H1 (cell line): ENCODE measurements around the gene FHIT. TPM values are rescaled to one million over a fixed set of nuclear protein-coding genes. Genes with fewer than 3 reads are reported as not detected.

Experiments
- CTCF ChIA-PET: fragments of 300-600 bp; sonication (Branson Sonifier 250); formaldehyde crosslinking; loops from one replicate; lab custom pipeline; 2021; ENCODE audit not compliant: partially characterized antibody; lab: Charles Lee
- POLR2A ChIA-PET: fragments of 300-600 bp; sonication (Branson Sonifier 250); formaldehyde crosslinking; loops from one replicate; lab custom pipeline; 2021; ENCODE audit warnings: inconsistent platforms; ENCODE audit not compliant: partially characterized antibody; lab: Charles Lee
- DNase-seq, 2 experiments: peaks; one replicate each; pipeline versions ENCODE4 v3.0.0 to v3.0.0-alpha.2; 2010 to 2022; ENCODE audit warnings: low spot score in 2 of 2, low read depth in 1 of 2, mixed read lengths in 1 of 2
- FAIRE-seq: peaks from 2 replicates; lab custom pipeline; 2011; peaks lifted over from hg19 to GRCh38; lab: Jason Lieb, UNC
- H2AFZ ChIP-seq: 2 replicates; pipeline ENCODE4 v1.8.1; 2012; ENCODE audit warnings: low read length, inconsistent platforms
- H2AK5ac ChIP-seq: 2 replicates; pipeline ENCODE4 v1.6.1; 2013; ENCODE audit warnings: low read depth, low read length
- H2BK120ac ChIP-seq: replicated peaks from 2 replicates; pipeline ENCODE3; 2013; ENCODE audit warnings: low read depth, low read length, inconsistent platforms
- H2BK12ac ChIP-seq: 2 replicates; pipeline ENCODE4 v1.6.1; 2013; ENCODE audit warnings: low read depth, low read length
- H2BK15ac ChIP-seq: 2 replicates; pipeline ENCODE4 v1.6.1; 2013; ENCODE audit warnings: low read length
- H2BK20ac ChIP-seq: 2 replicates; pipeline ENCODE4 v1.6.1; 2013; ENCODE audit warnings: low read length
- H2BK5ac ChIP-seq: 2 replicates; pipeline ENCODE4 v1.6.1; 2013; ENCODE audit warnings: low read depth, low read length
- H3K14ac ChIP-seq: 2 replicates; pipeline ENCODE4 v1.6.1; 2013; ENCODE audit warnings: inconsistent platforms; ENCODE audit not compliant: insufficient read length
- H3K18ac ChIP-seq: 2 replicates; pipeline ENCODE4 v1.6.1; 2013; ENCODE audit warnings: low read length; ENCODE audit errors: extremely low read depth
- H3K23ac ChIP-seq: 2 replicates; pipeline ENCODE4 v1.6.1; 2013; ENCODE audit warnings: inconsistent platforms; ENCODE audit not compliant: insufficient read length
- H3K23me2 ChIP-seq: 2 replicates; pipeline ENCODE4 v1.6.1; 2013; ENCODE audit warnings: low read depth, low read length
- H3K27ac ChIP-seq: 2 replicates; pipeline ENCODE4 v1.6.1; 2011; ENCODE audit warnings: low read depth, low read length, inconsistent platforms
- H3K27me3 ChIP-seq, 4 experiments: replicated peaks in 1 of 4; 1 replicate in 1 of 4; 2 replicates in 3 of 4; pipeline versions ENCODE4 v1.6.1 to v1.8.1; 2011 to 2013; ENCODE audit warnings: low read length in 3 of 4, mild to moderate bottlenecking in 3 of 4, inconsistent platforms in 2 of 4, mixed read lengths in 2 of 4, moderate library complexity in 1 of 4; ENCODE audit not compliant: control insufficient read depth in 3 of 4, insufficient read depth in 3 of 4; ENCODE audit errors: extremely low read depth in 1 of 4
- H3K36me3 ChIP-seq, 4 experiments: 2 replicates each; pipeline versions ENCODE4 v1.6.1 to v1.8.1; 2011 to 2013; ENCODE audit warnings: mild to moderate bottlenecking in 4 of 4, low read length in 3 of 4, moderate library complexity in 2 of 4, control low read depth in 1 of 4, inconsistent platforms in 1 of 4; ENCODE audit not compliant: insufficient read depth in 4 of 4, control insufficient read depth in 2 of 4
- H3K4ac ChIP-seq: replicated peaks from 2 replicates; pipeline ENCODE3; 2013; ENCODE audit warnings: low read length, low read depth, mixed read lengths, inconsistent platforms; ENCODE audit not compliant: insufficient read length
- H3K4me1 ChIP-seq, 4 experiments: replicated peaks in 1 of 4; 1 replicate in 1 of 4; 2 replicates in 3 of 4; pipeline versions ENCODE4 v1.6.1 to v1.8.1; 2011 to 2013; ENCODE audit warnings: low read length in 3 of 4, inconsistent platforms in 2 of 4, mixed read lengths in 1 of 4; ENCODE audit not compliant: insufficient read depth in 4 of 4, control insufficient read depth in 3 of 4
- H3K4me2 ChIP-seq, 2 experiments: 2 replicates each; pipeline versions ENCODE4 v1.6.1 to v1.8.1; 2011 to 2013; ENCODE audit warnings: low read depth in 2 of 2, low read length in 2 of 2, control low read depth in 1 of 2, inconsistent platforms in 1 of 2, mild to moderate bottlenecking in 1 of 2; ENCODE audit not compliant: insufficient read depth in 1 of 2
- H3K4me3 ChIP-seq, 4 experiments: fragments of 200-600, 300-600 bp in 1 of 4; sonication (generic), shearing (Covaris generic), sonication (Bioruptor Twin) in 1 of 4; 2 replicates each; pipeline versions ENCODE4 v1.5.1 to v1.8.1; 2011 to 2016; ENCODE audit warnings: low read length in 4 of 4, low read depth in 3 of 4, control low read depth in 2 of 4, inconsistent platforms in 2 of 4, mild to moderate bottlenecking in 2 of 4, mixed read lengths in 1 of 4, moderate library complexity in 1 of 4; ENCODE audit not compliant: insufficient read depth in 2 of 4; ENCODE audit errors: extremely low read depth in 1 of 4
- H3K56ac ChIP-seq: replicated peaks from 2 replicates; pipeline ENCODE3; 2013; ENCODE audit warnings: low read depth, mild to moderate bottlenecking, mixed read lengths, low read length, inconsistent platforms; ENCODE audit not compliant: insufficient read length
- H3K79me1 ChIP-seq: 2 replicates; pipeline ENCODE4 v1.6.1; 2013; ENCODE audit warnings: low read depth, low read length, control low read depth
- H3K79me2 ChIP-seq, 2 experiments: 2 replicates each; pipeline versions ENCODE4 v1.6.1 to v1.8.1; 2012 to 2013; ENCODE audit warnings: low read length in 2 of 2, mild to moderate bottlenecking in 2 of 2, inconsistent platforms in 1 of 2; ENCODE audit not compliant: insufficient read depth in 2 of 2, control insufficient read depth in 1 of 2
- H3K9ac ChIP-seq, 4 experiments: replicated peaks in 1 of 4; 1 replicate in 1 of 4; 2 replicates in 3 of 4; pipeline versions ENCODE4 v1.6.1 to v1.8.1; 2011 to 2013; ENCODE audit warnings: low read depth in 3 of 4, low read length in 3 of 4, control low read depth in 2 of 4, mild to moderate bottlenecking in 2 of 4, moderate library complexity in 2 of 4, inconsistent platforms in 1 of 4; ENCODE audit errors: extremely low read depth in 1 of 4
- H3K9me3 ChIP-seq, 2 experiments: 2 replicates each; pipeline versions ENCODE4 v1.6.1 to v1.8.1; 2012 to 2013; ENCODE audit warnings: mild to moderate bottlenecking in 2 of 2, moderate library complexity in 2 of 2, control low read depth in 1 of 2, inconsistent platforms in 1 of 2, low read depth in 1 of 2, low read length in 1 of 2, mixed read lengths in 1 of 2; ENCODE audit not compliant: insufficient read depth in 2 of 2
- H4K20me1 ChIP-seq, 2 experiments: replicated peaks in 1 of 2; 2 replicates each; pipeline versions ENCODE3 to v1.8.1; 2011 to 2013; ENCODE audit warnings: inconsistent platforms in 2 of 2, low read length in 2 of 2, mild to moderate bottlenecking in 1 of 2; ENCODE audit not compliant: insufficient read depth in 2 of 2, control insufficient read depth in 1 of 2
- H4K5ac ChIP-seq: 2 replicates; pipeline ENCODE4 v1.6.1; 2013; ENCODE audit warnings: low read length, low read depth, mixed read lengths, inconsistent platforms; ENCODE audit not compliant: insufficient read length
- H4K8ac ChIP-seq: 2 replicates; pipeline ENCODE4 v1.8.0; 2013; ENCODE audit warnings: mild to moderate bottlenecking, moderate library complexity, low read length, inconsistent platforms; ENCODE audit not compliant: insufficient read depth; ENCODE audit errors: extremely low read depth
- H4K91ac ChIP-seq: replicated peaks from 2 replicates; pipeline ENCODE3; 2013; ENCODE audit warnings: low read length, mixed read lengths, inconsistent platforms; ENCODE audit not compliant: insufficient read length
- ASH2L ChIP-seq: fragments of 200-600, 300-600 bp; sonication (generic); IDR thresholded peaks from one replicate; pipeline ENCODE4 v1.7.1; 2017; ENCODE audit warnings: low read length
- BCL11A ChIP-seq, 2 experiments: IDR thresholded peaks; one replicate each; pipeline ENCODE4 v1.6.1; 2011; ENCODE audit warnings: low read depth in 2 of 2, low read length in 2 of 2, mild to moderate bottlenecking in 2 of 2
- CBX5 ChIP-seq: fragments of 300-800, 300-1000 bp; sonication (generic); IDR thresholded peaks from 2 replicates; pipeline ENCODE4 v1.7.1; 2016; ENCODE audit warnings: antibody characterized with exemption, low read length, low read depth
- CBX8 ChIP-seq: fragments of 300-800, 300-1000 bp; sonication (generic); IDR thresholded peaks from 2 replicates; pipeline ENCODE4 v1.7.1; 2016; ENCODE audit warnings: low read depth, low read length, borderline replicate concordance
- CREB1 ChIP-seq: IDR thresholded peaks from 2 replicates; pipeline ENCODE4 v1.6.1; 2012; ENCODE audit warnings: inconsistent platforms
- CTBP2 ChIP-seq: IDR thresholded peaks from 2 replicates; pipeline ENCODE4 v1.7.0; 2011; ENCODE audit warnings: borderline replicate concordance, mild to moderate bottlenecking, moderate library complexity, mixed read lengths, low read length; ENCODE audit not compliant: insufficient read depth, insufficient read length
- EP300 ChIP-seq, 2 experiments: IDR thresholded peaks; 1 replicate in 1 of 2; 2 replicates in 1 of 2; pipeline ENCODE4 v1.6.1; 2011 to 2012; ENCODE audit warnings: low read depth in 2 of 2, low read length in 2 of 2, mild to moderate bottlenecking in 2 of 2, borderline replicate concordance in 1 of 2, inconsistent platforms in 1 of 2, moderate library complexity in 1 of 2
- KDM4A ChIP-seq: IDR thresholded peaks from one replicate; pipeline ENCODE4 v1.7.1; 2012; ENCODE audit warnings: low read depth, mild to moderate bottlenecking, moderate library complexity, low read length, inconsistent platforms; ENCODE audit not compliant: severe bottlenecking
- PHF8 ChIP-seq: fragments of 200-600 bp; sonication (generic); conservative IDR thresholded peaks from 2 replicates; pipeline ENCODE4 v1.7.1; 2012; ENCODE audit warnings: low read depth, mild to moderate bottlenecking, inconsistent platforms, low read length, moderate library complexity
- POLR2A ChIP-seq, 2 experiments: IDR thresholded peaks; 1 replicate in 1 of 2; 2 replicates in 1 of 2; pipeline ENCODE4 v1.6.1; 2011; ENCODE audit warnings: low read depth in 2 of 2, low read length in 2 of 2, mild to moderate bottlenecking in 2 of 2; ENCODE audit errors: control extremely low read depth in 1 of 2
- RFX5 ChIP-seq: IDR thresholded peaks from 2 replicates; pipeline ENCODE4 v1.6.1; 2011; ENCODE audit warnings: low read depth, low read length, improper control_type of control experiment, borderline replicate concordance
- SIX5 ChIP-seq: IDR thresholded peaks from 2 replicates; pipeline ENCODE4 v1.6.1; 2011; ENCODE audit warnings: mild to moderate bottlenecking, low read depth, low read length
- WGBS, 2 experiments: shearing (Covaris generic) in 1 of 2; methylation state at CpG; one replicate each; pipeline versions ENCODE4 v1.1.6 to v1.1.7; 2013 to 2015; ENCODE audit warnings: low lambda C conversion rate in 2 of 2, mixed read lengths in 2 of 2, inconsistent platforms in 1 of 2, low coverage in 1 of 2, missing lambda C conversion rate in 1 of 2; ENCODE audit not compliant: insufficient replicate concordance in 2 of 2, insufficient coverage in 1 of 2, insufficient read length in 1 of 2; ENCODE audit errors: extremely low coverage in 1 of 2, missing lambda C conversion rate in 1 of 2; 5-methylcytosine and 5-hydroxymethylcytosine counted together
- polyA plus RNA-seq, 7 experiments: library from polyadenylated mRNA; depleted of rRNA in 3 of 7; stranded (reverse) in 5 of 7; unstranded in 2 of 7; fragments of >200 nt in 5 of 7; fragments of 200-250 nt in 2 of 7; gene quantifications; 1 replicate in 5 of 7; 2 replicates in 1 of 7; 4 replicates in 1 of 7; pipeline versions ENCODE4 v1.2.1 to v1.2.3, GENCODE V29; 2011 to 2013; ENCODE audit warnings: missing spikeins in 2 of 7, mixed read lengths in 2 of 7
- total RNA-seq: library from RNA; stranded (reverse); fragmentation: NEBNext Ultra II Directional; extraction: Animal tissue kit (Norgen Biotek cat#: 25700); gene quantifications from 2 replicates; pipeline ENCODE4 v1.2.1, GENCODE V29; 2021

The FHIT gene
- total and polyA plus RNA-seq, 2 of the 8 experiments (the other 6 are each of a cell fraction or from before 2014, with no cell fraction given): 1.2 to 3.2 TPM

DNA sequence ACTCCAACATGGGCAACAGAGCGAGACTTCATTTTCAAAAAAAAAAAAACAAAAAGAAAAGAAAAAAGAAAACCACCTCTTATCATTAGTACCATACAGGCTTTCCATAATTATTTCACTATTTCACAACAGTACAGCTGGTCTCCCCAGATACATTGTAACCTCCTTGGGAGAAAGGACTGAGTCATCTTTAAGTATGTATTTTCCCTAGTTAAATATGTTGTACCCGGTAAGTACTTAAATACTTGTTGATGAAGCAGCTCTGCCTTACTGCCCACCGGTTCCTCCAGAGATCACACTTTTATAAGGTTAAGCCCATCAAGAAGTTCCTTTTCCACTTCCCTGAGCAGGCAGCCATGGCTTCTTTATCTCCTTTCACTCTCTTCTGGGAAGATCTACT, 1412.0 kb downstream of the FHIT start:
- ChIA-PET CTCF (no interaction called here), POLR2A (no interaction called here)
- no peak overlapping the region for H4K5ac ChIP-seq
- H3K4me2 ChIP-seq: no peak overlapping the region
- no peak overlapping the region for H2AFZ ChIP-seq
- no peak overlapping the region for H3K56ac ChIP-seq
- H3K9me3 ChIP-seq: no peaks in the 10 kb centered on the region
- H3K23ac ChIP-seq: no peak overlapping the region
- H3K4me1 ChIP-seq: no peaks in the 10 kb centered on the region
- H3K27me3 ChIP-seq: no peaks in the 10 kb centered on the region
- H3K4ac ChIP-seq: no peak overlapping the region
- H3K18ac ChIP-seq: no peak overlapping the region
- DNase-seq (no peak), FAIRE-seq (no peak)
- H3K23me2 ChIP-seq: no peaks in the 10 kb centered on the region; the same call in 1 of the 2 replicates
- TF ChIP-seq CBX8 (no peak), BCL11A (IDR thresholded peaks at IDR 0.05; ENCODE audit: low read depth in 2 of 2, low read length in 2 of 2) (no peak), ASH2L (no peak), CREB1 (no peak), SIX5 (no peak), EP300 (IDR thresholded peaks at IDR 0.05; ENCODE audit: borderline replicate concordance in 1 of 2, low read depth in 2 of 2, low read length in 2 of 2) (no peak), CBX5 (no peak), CTBP2 (no peak), KDM4A (no peak), PHF8 (no peak), RFX5 (no peak), POLR2A (IDR thresholded peaks at IDR 0.05; ENCODE audit: control extremely low read depth in 1 of 2, low read depth in 2 of 2, low read length in 2 of 2) (no peak)
- no peaks in the 10 kb centered on the region for H3K79me1 ChIP-seq
- no peak overlapping the region for H2BK5ac ChIP-seq
- no peak overlapping the region for H4K8ac ChIP-seq
- H3K14ac ChIP-seq: no peak overlapping the region
- WGBS, 2 experiments: 93% methylated on average over 2 of the region's 3 CpGs; no CpG with 5 or more reads in 1 of the 2 experiments
- H4K91ac ChIP-seq: no peak overlapping the region
- H3K9ac ChIP-seq: no peak overlapping the region
- no peaks in the 10 kb centered on the region for H4K20me1 ChIP-seq
- H3K36me3 ChIP-seq: no peaks in the 10 kb centered on the region
- no peak overlapping the region for H2BK15ac ChIP-seq
- H3K4me3 ChIP-seq: no peak overlapping the region
- no peak overlapping the region for H3K27ac ChIP-seq
- H3K79me2 ChIP-seq: no peaks in the 10 kb centered on the region
- H2BK12ac ChIP-seq: no peak overlapping the region
- H2AK5ac ChIP-seq: no peak overlapping the region
- H2BK20ac ChIP-seq: no peak overlapping the region
- H2BK120ac ChIP-seq: no peak overlapping the region
